ENCODE measurements around the gene TAL1. TPM values are rescaled to one million over a fixed set of nuclear protein-coding genes. Genes with fewer than 3 reads are reported as not detected.

The TAL1 gene
- total RNA-seq, 4 donors from 2014 or later = 0.34 to 1.7 (median 1.2) TPM

- Histone ChIP-seq H3K27me3 (peaks cover 88% of the 10 kb centered on the region), H3K4me1 (peaks cover 28% of the 10 kb centered on the region), H3K9me3 (no peaks in the 10 kb centered on the region), H3K36me3 (no peaks in the 10 kb centered on the region), H3K27ac (peak overlapping the region; percentile 60), H3K4me3 (peak overlapping the region; percentile 37)
- WGBS = 3% methylated on average over 45 of the region's 62 CpGs
- peak; percentile 68 to 99 (median 90) for TF ChIP-seq POLR2AphosphoS5 (IDR thresholded peaks at IDR 0.05)
- TF ChIP-seq CTCF (IDR thresholded peaks at IDR 0.05) = no peak
- TF ChIP-seq EP300 (IDR thresholded peaks at IDR 0.05) = no peak
- no peak for TF ChIP-seq POLR2A (IDR thresholded peaks at IDR 0.05)
- DNase-seq (ENCODE audit: low spot score in 2 of 2) = no peak
Observed at GRCh38 chr1:47231301-47232186, 481 bp downstream of the TAL1 start.

- H3K27me3 ChIP-seq = peaks cover 95% of the 10 kb centered on the region
- no peak for DNase-seq (ENCODE audit: low spot score in 2 of 2)
- peaks cover 35% of the 10 kb centered on the region for H3K4me1 ChIP-seq
- H3K36me3 ChIP-seq = no peaks in the 10 kb centered on the region
- peak overlapping the region; percentile 37 for H3K4me3 ChIP-seq
- WGBS = 15% methylated on average over 30 of the region's 44 CpGs
- H3K9me3 ChIP-seq = no peaks in the 10 kb centered on the region
- TF ChIP-seq CTCF (IDR thresholded peaks at IDR 0.05) (no peak), POLR2AphosphoS5 (IDR thresholded peaks at IDR 0.05) (no peak), EP300 (IDR thresholded peaks at IDR 0.05) (no peak), POLR2A (IDR thresholded peaks at IDR 0.05) (no peak)
- H3K27ac ChIP-seq = peak overlapping the region; percentile 60
Observed at GRCh38 chr1:47230692-47231300, 1.2 kb downstream of the TAL1 start.

- 13% methylated on average over 23 of the region's 23 CpGs for WGBS
- H3K4me3 ChIP-seq = peak overlapping the region; percentile 37
- peaks cover 99% of the 10 kb centered on the region for H3K27me3 ChIP-seq
Observed at GRCh38 chr1:47229886-47230691, 1.9 kb downstream of the TAL1 start.

GRCh38 chr1:47229031-47229885 is 2.8 kb downstream of the TAL1 start:
- no peaks in the 10 kb centered on the region for H3K9me3 ChIP-seq
- DNase-seq (ENCODE audit: low spot score in 2 of 2) = no peak
- H3K27me3 ChIP-seq = peaks cover 100% of the 10 kb centered on the region
- TF ChIP-seq POLR2AphosphoS5 (IDR thresholded peaks at IDR 0.05) (no peak), POLR2A (IDR thresholded peaks at IDR 0.05) (no peak), CTCF (IDR thresholded peaks at IDR 0.05) (no peak), EP300 (IDR thresholded peaks at IDR 0.05) (no peak)
- 19% methylated on average over 34 of the region's 35 CpGs for WGBS
- H3K4me3 ChIP-seq = peak overlapping the region; percentile 37
- peak overlapping the region; percentile 35 for H3K27ac ChIP-seq
- no peaks in the 10 kb centered on the region for H3K36me3 ChIP-seq
- H3K4me1 ChIP-seq = peaks cover 50% of the 10 kb centered on the region

More at GRCh38 chr1:47229886-47230691, 1.9 kb downstream of the TAL1 start:
- DNase-seq (ENCODE audit: low spot score in 2 of 2) = no peak
- TF ChIP-seq POLR2A (IDR thresholded peaks at IDR 0.05) (no peak), POLR2AphosphoS5 (IDR thresholded peaks at IDR 0.05) (no peak), CTCF (IDR thresholded peaks at IDR 0.05) (no peak), EP300 (IDR thresholded peaks at IDR 0.05) (no peak)
- Histone ChIP-seq H3K4me1 (peaks cover 42% of the 10 kb centered on the region), H3K27ac (peak overlapping the region; percentile 19), H3K9me3 (no peaks in the 10 kb centered on the region), H3K36me3 (no peaks in the 10 kb centered on the region)
